ENCODE measurements around the gene SMG6. TPM values are rescaled to one million over a fixed set of nuclear protein-coding genes. Genes with fewer than 3 reads are reported as not detected.

Gene SMG6
- total and polyA plus RNA-seq, 2 of the 8 experiments (the other 6 are each of a cell fraction or from before 2014, with no cell fraction given): 18.5 to 25.2 TPM

- Histone ChIP-seq H3K9ac (replicated peaks in 1 of 4; ENCODE audit: extremely low read depth in 1 of 4, low read depth in 3 of 4, low read length in 3 of 4) (no peak overlapping the region), H2BK20ac (ENCODE audit: low read length) (no peak overlapping the region), H3K4me3 (ENCODE audit: extremely low read depth in 1 of 4, insufficient read depth in 2 of 4, low read depth in 3 of 4, low read length in 4 of 4) (no peak overlapping the region), H3K23me2 (ENCODE audit: low read depth, low read length) (no peaks in the 10 kb centered on the region), H3K9me3 (ENCODE audit: insufficient read depth in 2 of 2, low read depth in 1 of 2, low read length in 1 of 2) (no peaks in the 10 kb centered on the region), H3K27me3 (replicated peaks in 1 of 4; ENCODE audit: control insufficient read depth in 3 of 4, extremely low read depth in 1 of 4, insufficient read depth in 3 of 4, low read length in 3 of 4) (no peaks in the 10 kb centered on the region), H3K4ac (replicated peaks; ENCODE audit: insufficient read length, low read depth, low read length) (no peak overlapping the region), H2BK12ac (ENCODE audit: low read depth, low read length) (no peak overlapping the region), H3K4me2 (ENCODE audit: insufficient read depth in 1 of 2, low read depth in 2 of 2, low read length in 2 of 2) (no peak overlapping the region), H4K8ac (ENCODE audit: extremely low read depth, insufficient read depth, low read length) (no peak overlapping the region), H4K5ac (ENCODE audit: insufficient read length, low read depth, low read length) (no peak overlapping the region), H2BK15ac (ENCODE audit: low read length) (no peak overlapping the region), H4K91ac (replicated peaks; ENCODE audit: insufficient read length, low read length) (no peak overlapping the region), H3K36me3 (ENCODE audit: control insufficient read depth in 2 of 4, insufficient read depth in 4 of 4, low read length in 3 of 4) (no peaks in the 10 kb centered on the region; a peak in 1 of 8 replicates), H3K56ac (replicated peaks; ENCODE audit: insufficient read length, low read depth, low read length) (no peak overlapping the region), H3K79me2 (ENCODE audit: control insufficient read depth in 1 of 2, insufficient read depth in 2 of 2, low read length in 2 of 2) (no peaks in the 10 kb centered on the region), H3K79me1 (ENCODE audit: low read depth, low read length) (no peaks in the 10 kb centered on the region), H3K23ac (ENCODE audit: insufficient read length) (no peak overlapping the region), H2BK120ac (replicated peaks; ENCODE audit: low read depth, low read length) (no peak overlapping the region), H4K20me1 (replicated peaks in 1 of 2; ENCODE audit: control insufficient read depth in 1 of 2, insufficient read depth in 2 of 2, low read length in 2 of 2) (no peaks in the 10 kb centered on the region), H2AK5ac (ENCODE audit: low read depth, low read length) (no peak overlapping the region), H3K18ac (ENCODE audit: extremely low read depth, low read length) (no peak overlapping the region), H2AFZ (ENCODE audit: low read length) (no peak overlapping the region), H3K14ac (ENCODE audit: insufficient read length) (no peak overlapping the region), H2BK5ac (ENCODE audit: low read depth, low read length) (no peak overlapping the region), H3K27ac (ENCODE audit: low read depth, low read length) (no peak overlapping the region), H3K4me1 (replicated peaks in 1 of 4; ENCODE audit: control insufficient read depth in 3 of 4, insufficient read depth in 4 of 4, low read length in 3 of 4) (no peaks in the 10 kb centered on the region)
- no peak for DNase-seq (ENCODE audit: low read depth in 1 of 2, low spot score in 2 of 2)
- ChIA-PET POLR2A (ENCODE audit: partially characterized antibody) (no interaction called here), CTCF (ENCODE audit: partially characterized antibody) (interaction anchor here (1.6 to 1.8 kb wide), 2 partner anchors 19 to 65 kb away, joined by 4 read pairs; no protein-coding TSS in a partner anchor)
- FAIRE-seq: no peak
- 87% methylated on average over 1 of the region's 1 CpG; no CpG with 5 or more reads in 1 of the 2 experiments for WGBS, 2 experiments (ENCODE audit: extremely low coverage in 1 of 2, insufficient coverage in 1 of 2, insufficient read length in 1 of 2, insufficient replicate concordance in 2 of 2, low coverage in 1 of 2, low lambda C conversion rate in 2 of 2, missing lambda C conversion rate in 1 of 2)
- TF ChIP-seq EP300 (IDR thresholded peaks at IDR 0.05; ENCODE audit: borderline replicate concordance in 1 of 2, low read depth in 2 of 2, low read length in 2 of 2) (no peak), GABPA (IDR thresholded peaks at IDR 0.05; ENCODE audit: borderline replicate concordance, insufficient read depth, low read length) (no peak), NANOG (IDR thresholded peaks at IDR 0.05; ENCODE audit: insufficient read depth, low read depth, low read length, poor library complexity, severe bottlenecking) (no peak), POLR2AphosphoS5 (IDR thresholded peaks at IDR 0.05; ENCODE audit: low read depth, low read length) (no peak), BRCA1 (IDR thresholded peaks at IDR 0.05; ENCODE audit: low read depth, low read length) (no peak)
- TF ChIP-seq, protein P1, sequence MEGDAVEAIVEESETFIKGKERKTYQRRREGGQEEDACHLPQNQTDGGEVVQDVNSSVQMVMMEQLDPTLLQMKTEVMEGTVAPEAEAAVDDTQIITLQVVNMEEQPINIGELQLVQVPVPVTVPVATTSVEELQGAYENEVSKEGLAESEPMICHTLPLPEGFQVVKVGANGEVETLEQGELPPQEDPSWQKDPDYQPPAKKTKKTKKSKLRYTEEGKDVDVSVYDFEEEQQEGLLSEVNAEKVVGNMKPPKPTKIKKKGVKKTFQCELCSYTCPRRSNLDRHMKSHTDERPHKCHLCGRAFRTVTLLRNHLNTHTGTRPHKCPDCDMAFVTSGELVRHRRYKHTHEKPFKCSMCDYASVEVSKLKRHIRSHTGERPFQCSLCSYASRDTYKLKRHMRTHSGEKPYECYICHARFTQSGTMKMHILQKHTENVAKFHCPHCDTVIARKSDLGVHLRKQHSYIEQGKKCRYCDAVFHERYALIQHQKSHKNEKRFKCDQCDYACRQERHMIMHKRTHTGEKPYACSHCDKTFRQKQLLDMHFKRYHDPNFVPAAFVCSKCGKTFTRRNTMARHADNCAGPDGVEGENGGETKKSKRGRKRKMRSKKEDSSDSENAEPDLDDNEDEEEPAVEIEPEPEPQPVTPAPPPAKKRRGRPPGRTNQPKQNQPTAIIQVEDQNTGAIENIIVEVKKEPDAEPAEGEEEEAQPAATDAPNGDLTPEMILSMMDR (IDR thresholded peaks at IDR 0.05; ENCODE audit: control extremely low read depth in 1 of 3, insufficient read depth in 1 of 3, low read depth in 1 of 3, low read length in 3 of 3): no peak
- TF ChIP-seq, protein P2, sequence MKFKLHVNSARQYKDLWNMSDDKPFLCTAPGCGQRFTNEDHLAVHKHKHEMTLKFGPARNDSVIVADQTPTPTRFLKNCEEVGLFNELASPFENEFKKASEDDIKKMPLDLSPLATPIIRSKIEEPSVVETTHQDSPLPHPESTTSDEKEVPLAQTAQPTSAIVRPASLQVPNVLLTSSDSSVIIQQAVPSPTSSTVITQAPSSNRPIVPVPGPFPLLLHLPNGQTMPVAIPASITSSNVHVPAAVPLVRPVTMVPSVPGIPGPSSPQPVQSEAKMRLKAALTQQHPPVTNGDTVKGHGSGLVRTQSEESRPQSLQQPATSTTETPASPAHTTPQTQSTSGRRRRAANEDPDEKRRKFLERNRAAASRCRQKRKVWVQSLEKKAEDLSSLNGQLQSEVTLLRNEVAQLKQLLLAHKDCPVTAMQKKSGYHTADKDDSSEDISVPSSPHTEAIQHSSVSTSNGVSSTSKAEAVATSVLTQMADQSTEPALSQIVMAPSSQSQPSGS (IDR thresholded peaks at IDR 0.05; ENCODE audit: low read length): no peak
- TF ChIP-seq, protein P3, sequence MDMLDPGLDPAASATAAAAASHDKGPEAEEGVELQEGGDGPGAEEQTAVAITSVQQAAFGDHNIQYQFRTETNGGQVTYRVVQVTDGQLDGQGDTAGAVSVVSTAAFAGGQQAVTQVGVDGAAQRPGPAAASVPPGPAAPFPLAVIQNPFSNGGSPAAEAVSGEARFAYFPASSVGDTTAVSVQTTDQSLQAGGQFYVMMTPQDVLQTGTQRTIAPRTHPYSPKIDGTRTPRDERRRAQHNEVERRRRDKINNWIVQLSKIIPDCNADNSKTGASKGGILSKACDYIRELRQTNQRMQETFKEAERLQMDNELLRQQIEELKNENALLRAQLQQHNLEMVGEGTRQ (IDR thresholded peaks at IDR 0.05; ENCODE audit: low read length): no peak
Measured at GRCh38 chr17:2105663-2106062, 197.9 kb downstream of the SMG6 start.
